Type B pancreatic cell (in vitro differentiated cells): ENCODE results near the gene MUC5B. TPM values are rescaled to one million over a fixed set of nuclear protein-coding genes. Genes with fewer than 3 reads are reported as not detected.

Source experiments
- DNase-seq: peaks from one replicate; pipeline ENCODE4 v3.0.0; 2021; ENCODE audit warnings: mixed read lengths; ENCODE audit not compliant: unreplicated experiment; ENCODE audit errors: extremely low spot score
- H3K27ac Mint-ChIP-seq: 2 replicates; pipeline ENCODE4 v1.8.0; 2021; ENCODE audit warnings: mild to moderate bottlenecking, mixed read lengths
- H3K27me3 Mint-ChIP-seq: 2 replicates; pipeline ENCODE4 v1.8.0; 2021; ENCODE audit warnings: mixed read lengths
- H3K36me3 Mint-ChIP-seq: 2 replicates; pipeline ENCODE4 v1.8.0; 2021; ENCODE audit warnings: mixed read lengths
- H3K4me1 Mint-ChIP-seq: one replicate; pipeline ENCODE4 v1.8.0; 2021; ENCODE audit warnings: mixed read lengths; ENCODE audit not compliant: unreplicated experiment
- H3K4me3 Mint-ChIP-seq: 2 replicates; pipeline ENCODE4 v1.8.0; 2021; ENCODE audit warnings: mild to moderate bottlenecking, mixed read lengths
- H3K9me3 Mint-ChIP-seq: 2 replicates; pipeline ENCODE4 v1.8.0; 2021; ENCODE audit warnings: mixed read lengths
- CTCF ChIP-seq: fragments of 200-600 bp; sonication (generic); conservative IDR thresholded peaks from 2 replicates; pipeline ENCODE4 v1.5.0; 2021; ENCODE audit warnings: antibody characterized with exemption, mild to moderate bottlenecking
- total RNA-seq: library from RNA; stranded (reverse); gene quantifications from 2 replicates; pipeline ENCODE4 v1.2.1, GENCODE V29; 2021; ENCODE audit warnings: low replicate concordance

Gene MUC5B
- total RNA-seq, 1 donor from 2014 or later: 2.0 TPM

- H3K9me3 Mint-ChIP-seq: no peaks in the 10 kb centered on the region
- no peaks in the 10 kb centered on the region for H3K27me3 Mint-ChIP-seq
- no peak overlapping the region for H3K27ac Mint-ChIP-seq
- H3K36me3 Mint-ChIP-seq: no peaks in the 10 kb centered on the region
- DNase-seq: no peak
- no peak overlapping the region for H3K4me3 Mint-ChIP-seq
- no peak for TF ChIP-seq CTCF
- H3K4me1 Mint-ChIP-seq: no peaks in the 10 kb centered on the region
These were observed 23.6 kb upstream of the MUC5B start for GRCh38 chr11:1199241-1199750.

GRCh38 chr11:1199751-1200610 is 22.9 kb upstream of the MUC5B start:
- no peaks in the 10 kb centered on the region for H3K27me3 Mint-ChIP-seq
- H3K4me3 Mint-ChIP-seq: no peak overlapping the region
- no peaks in the 10 kb centered on the region for H3K9me3 Mint-ChIP-seq
- H3K36me3 Mint-ChIP-seq: no peaks in the 10 kb centered on the region
- no peak for DNase-seq
- no peaks in the 10 kb centered on the region for H3K4me1 Mint-ChIP-seq
- H3K27ac Mint-ChIP-seq: no peak overlapping the region
- TF ChIP-seq CTCF: no peak

GRCh38 chr11:1200611-1201191 is 22.2 kb upstream of the MUC5B start:
- Mint-ChIP-seq H3K36me3 (no peaks in the 10 kb centered on the region), H3K4me1 (no peaks in the 10 kb centered on the region), H3K4me3 (no peak overlapping the region), H3K27ac (no peak overlapping the region), H3K9me3 (no peaks in the 10 kb centered on the region), H3K27me3 (no peaks in the 10 kb centered on the region)
- peak; percentile 66 for DNase-seq
- no peak for TF ChIP-seq CTCF

- no peaks in the 10 kb centered on the region for H3K36me3 Mint-ChIP-seq
These were observed 21.3 kb upstream of the MUC5B start for GRCh38 chr11:1201395-1202153.

More at GRCh38 chr11:1201395-1202153, 21.3 kb upstream of the MUC5B start:
- Mint-ChIP-seq H3K4me1 (no peaks in the 10 kb centered on the region), H3K4me3 (no peak overlapping the region), H3K27ac (no peak overlapping the region), H3K27me3 (no peaks in the 10 kb centered on the region), H3K9me3 (no peaks in the 10 kb centered on the region)
- no peak for TF ChIP-seq CTCF
- DNase-seq: no peak
